ENCODE data around the gene BRSK1. TPM values are rescaled to one million over a fixed set of nuclear protein-coding genes. Genes with fewer than 3 reads are reported as not detected.

BRSK1 gene
- total RNA-seq, 6 donors from 2014 or later, result 1.0 to 2.7 (median 1.1) TPM; not detected in 1

DNA sequence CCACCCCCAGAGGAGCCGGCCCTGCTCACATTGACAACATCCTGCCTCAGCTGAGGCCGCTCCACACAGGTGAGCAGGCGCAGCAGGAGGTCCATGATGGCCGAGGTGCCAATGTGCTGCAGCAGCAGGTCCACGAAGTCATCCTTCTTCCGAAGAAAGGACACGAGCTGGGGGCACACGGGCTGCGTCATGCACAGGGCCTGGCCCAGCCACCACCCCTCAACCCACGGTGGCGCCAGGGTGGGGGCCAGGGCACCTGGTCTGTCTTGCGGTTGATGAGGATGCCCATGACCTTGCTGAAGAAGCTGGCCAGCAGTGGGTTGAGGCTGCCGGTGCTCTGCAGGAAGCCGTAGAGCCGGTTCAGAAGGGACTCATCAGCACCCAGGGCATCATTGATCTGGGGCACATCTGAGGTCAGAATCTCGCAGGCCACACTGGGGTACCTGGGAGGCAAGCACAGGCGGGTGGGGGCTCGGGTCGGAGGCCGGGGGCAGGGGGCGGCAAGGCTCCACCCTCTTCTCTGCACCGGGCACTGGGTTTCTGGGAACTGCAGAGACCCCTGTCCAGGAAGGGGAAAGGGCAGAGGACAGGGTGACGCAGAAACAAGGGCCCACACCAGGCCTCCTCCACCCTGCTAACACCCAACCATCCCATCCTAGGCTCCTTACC is 38.4 kb upstream of the BRSK1 start:
- Histone ChIP-seq H3K27ac (no peak overlapping the region), H3K9me3 (no peaks in the 10 kb centered on the region), H3K4me1 (peaks cover 0 to 33% (median 15%) of the 10 kb centered on the region in 4 donors), H3K4me3 (no peak overlapping the region), H3K36me3 (peaks cover 27 to 69% (median 67%) of the 10 kb centered on the region in 4 donors), H3K27me3 (no peaks in the 10 kb centered on the region)
- ATAC-seq (ENCODE audit: low FRiP score in 2 of 2), result no peak
- WGBS, 2 donors, result 88 to 95% methylated on average over 3 to 12 of the region's 23 CpGs
- TF ChIP-seq POLR2AphosphoS5 (IDR thresholded peaks at IDR 0.05) (no peak), EP300 (IDR thresholded peaks at IDR 0.05) (no peak), POLR2A (IDR thresholded peaks at IDR 0.05) (no peak)
- TF ChIP-seq, protein P1, sequence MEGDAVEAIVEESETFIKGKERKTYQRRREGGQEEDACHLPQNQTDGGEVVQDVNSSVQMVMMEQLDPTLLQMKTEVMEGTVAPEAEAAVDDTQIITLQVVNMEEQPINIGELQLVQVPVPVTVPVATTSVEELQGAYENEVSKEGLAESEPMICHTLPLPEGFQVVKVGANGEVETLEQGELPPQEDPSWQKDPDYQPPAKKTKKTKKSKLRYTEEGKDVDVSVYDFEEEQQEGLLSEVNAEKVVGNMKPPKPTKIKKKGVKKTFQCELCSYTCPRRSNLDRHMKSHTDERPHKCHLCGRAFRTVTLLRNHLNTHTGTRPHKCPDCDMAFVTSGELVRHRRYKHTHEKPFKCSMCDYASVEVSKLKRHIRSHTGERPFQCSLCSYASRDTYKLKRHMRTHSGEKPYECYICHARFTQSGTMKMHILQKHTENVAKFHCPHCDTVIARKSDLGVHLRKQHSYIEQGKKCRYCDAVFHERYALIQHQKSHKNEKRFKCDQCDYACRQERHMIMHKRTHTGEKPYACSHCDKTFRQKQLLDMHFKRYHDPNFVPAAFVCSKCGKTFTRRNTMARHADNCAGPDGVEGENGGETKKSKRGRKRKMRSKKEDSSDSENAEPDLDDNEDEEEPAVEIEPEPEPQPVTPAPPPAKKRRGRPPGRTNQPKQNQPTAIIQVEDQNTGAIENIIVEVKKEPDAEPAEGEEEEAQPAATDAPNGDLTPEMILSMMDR (IDR thresholded peaks at IDR 0.05), result no peak
- DNase-seq, result peak in 1 of 2 donors; percentile 59

DNA sequence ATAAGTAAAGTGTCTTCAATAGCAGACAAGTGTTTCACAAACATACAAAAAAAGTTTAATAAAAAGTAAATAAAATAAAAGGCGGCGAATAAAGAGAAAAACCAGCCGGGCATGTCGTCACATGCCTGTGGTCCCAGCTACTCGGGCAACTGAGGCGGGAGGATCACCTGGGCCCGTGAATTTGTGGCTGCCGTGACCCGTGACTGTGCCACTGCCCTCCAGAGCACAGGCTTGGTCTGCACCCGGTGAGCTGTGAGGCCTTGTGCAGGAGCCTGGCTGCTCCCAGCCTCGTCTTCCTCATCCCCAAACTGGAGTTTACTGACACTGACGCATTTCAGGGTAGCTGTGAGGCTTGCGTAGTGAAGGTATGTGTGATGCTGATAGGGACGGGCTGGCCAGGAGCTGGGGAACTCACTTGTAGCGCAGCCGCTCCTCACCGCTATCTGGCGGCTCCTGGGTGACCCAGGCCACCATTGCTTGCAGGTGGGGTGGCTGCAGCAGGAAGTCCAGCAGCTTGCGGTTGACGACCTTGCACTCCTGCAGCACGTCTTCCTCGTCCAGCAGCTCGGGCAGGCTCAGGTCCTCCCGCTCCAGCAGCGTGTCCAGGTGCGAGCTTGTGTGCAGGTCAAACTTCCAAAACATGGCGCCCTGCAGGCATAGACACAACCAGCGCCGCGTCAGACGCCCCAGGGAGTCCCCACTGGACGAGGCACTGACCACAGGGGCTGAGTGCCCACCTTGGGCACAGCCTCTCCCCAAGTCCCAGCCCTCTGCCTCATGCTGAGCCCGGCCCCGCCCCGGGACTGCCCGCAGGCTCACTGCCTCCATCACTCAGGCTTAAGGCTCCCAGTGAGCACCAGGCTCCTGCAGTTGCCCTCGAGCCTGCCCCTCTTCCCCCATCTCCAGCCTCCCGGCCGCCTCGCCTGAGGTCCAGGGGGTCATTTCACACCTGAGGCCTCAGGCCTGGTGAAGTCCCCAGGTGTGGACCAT is 37.0 kb upstream of the BRSK1 start:
- Histone ChIP-seq H3K36me3 (peaks cover 20 to 55% (median 53%) of the 10 kb centered on the region in 4 donors), H3K4me1 (peaks cover 0 to 46% (median 21%) of the 10 kb centered on the region in 4 donors), H3K27ac (no peak overlapping the region), H3K4me3 (no peak overlapping the region), H3K9me3 (no peaks in the 10 kb centered on the region), H3K27me3 (no peaks in the 10 kb centered on the region)
- ATAC-seq (ENCODE audit: low FRiP score in 2 of 2) (peak in 1 of 2 donors; percentile 2), DNase-seq (peak in 1 of 2 donors; percentile 78)
- TF ChIP-seq, protein P1 (IDR thresholded peaks at IDR 0.05), result no peak
- no peak for TF ChIP-seq POLR2A (IDR thresholded peaks at IDR 0.05)
- WGBS, 2 donors, result 87 to 92% methylated on average over 32 to 40 of the region's 40 CpGs

DNA sequence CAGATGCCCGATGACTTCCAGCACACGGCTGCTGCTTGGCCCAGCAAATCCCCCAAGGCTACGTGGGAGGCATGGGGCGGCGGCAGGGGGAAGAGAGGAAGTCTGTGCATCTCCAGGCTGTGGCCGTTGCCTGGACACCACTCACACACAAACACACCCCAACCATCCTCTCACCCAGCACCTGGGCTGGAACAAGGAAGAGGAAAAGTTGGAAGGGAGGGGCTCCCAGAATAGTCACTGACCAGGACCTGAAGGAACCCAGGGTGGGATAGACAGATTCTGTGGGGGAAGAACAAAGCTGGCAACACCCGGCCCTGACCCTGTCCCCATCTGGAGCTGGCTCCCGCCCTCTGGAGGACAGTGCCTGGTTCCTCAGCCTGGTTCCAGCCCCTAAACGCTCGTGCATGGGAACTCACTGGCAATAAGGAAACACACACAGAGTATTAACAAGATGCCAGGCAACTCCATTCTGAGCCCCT is 36.1 kb upstream of the BRSK1 start:
- H3K4me3 ChIP-seq, result no peak overlapping the region
- H3K27ac ChIP-seq, result no peak overlapping the region
- H3K9me3 ChIP-seq, result no peaks in the 10 kb centered on the region
- H3K4me1 ChIP-seq, result peaks cover under 1 to 55% (median 25%) of the 10 kb centered on the region in 4 donors
- peak in 1 of 2 donors; percentile 61 for DNase-seq
- TF ChIP-seq POLR2A (IDR thresholded peaks at IDR 0.05), result no peak
- TF ChIP-seq, protein P1 (IDR thresholded peaks at IDR 0.05), result no peak
- TF ChIP-seq POLR2AphosphoS5 (IDR thresholded peaks at IDR 0.05), result no peak
- TF ChIP-seq EP300 (IDR thresholded peaks at IDR 0.05), result no peak
- 35 to 65% methylated on average over 8 to 9 of the region's 10 CpGs for WGBS, 2 donors
- peak; percentile 50 to 86 for ATAC-seq (ENCODE audit: low FRiP score in 2 of 2)
- H3K27me3 ChIP-seq, result no peaks in the 10 kb centered on the region
- peaks cover 13 to 46% (median 44%) of the 10 kb centered on the region in 4 donors for H3K36me3 ChIP-seq

DNA sequence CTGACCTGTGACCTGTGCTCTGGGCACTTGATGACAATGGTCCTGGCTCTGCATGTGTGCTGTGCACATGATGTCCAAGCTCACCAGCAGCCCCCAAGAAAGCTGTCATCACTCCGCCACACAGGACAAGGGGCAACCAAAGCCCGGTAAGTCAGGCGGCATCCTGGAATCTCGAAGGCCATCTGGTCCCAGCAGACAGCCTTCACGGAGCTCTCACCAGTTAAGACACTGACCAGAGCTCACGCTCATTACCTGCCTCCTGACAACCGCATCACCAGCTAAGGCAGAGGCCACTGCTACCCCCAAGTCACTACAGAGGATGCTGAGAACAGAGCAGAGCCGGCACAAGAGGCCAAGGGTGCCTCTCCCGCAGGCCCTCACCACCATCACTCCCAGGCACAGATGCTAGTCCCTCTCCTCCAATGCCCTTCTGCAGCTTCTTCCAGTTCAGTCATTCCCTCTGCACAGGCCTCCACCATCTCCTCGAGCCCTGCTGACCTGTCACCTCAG is 35.6 kb upstream of the BRSK1 start:
- Histone ChIP-seq H3K9me3 (no peaks in the 10 kb centered on the region), H3K4me3 (no peak overlapping the region), H3K27ac (no peak overlapping the region), H3K36me3 (peaks cover 10 to 46% (median 40%) of the 10 kb centered on the region in 4 donors), H3K4me1 (peaks cover 6 to 59% (median 31%) of the 10 kb centered on the region in 4 donors), H3K27me3 (no peaks in the 10 kb centered on the region)
- ATAC-seq (ENCODE audit: low FRiP score in 2 of 2) (no peak), DNase-seq (peak in 1 of 2 donors; percentile 37)
- TF ChIP-seq POLR2AphosphoS5 (IDR thresholded peaks at IDR 0.05), result no peak
- no peak for TF ChIP-seq POLR2A (IDR thresholded peaks at IDR 0.05)
- TF ChIP-seq, protein P1 (IDR thresholded peaks at IDR 0.05), result no peak
- no peak for TF ChIP-seq EP300 (IDR thresholded peaks at IDR 0.05)
- 85 to 86% methylated on average over 5 to 9 of the region's 10 CpGs for WGBS, 2 donors
